ENCODE data around the gene PEPD. TPM values are rescaled to one million over a fixed set of nuclear protein-coding genes. Genes with fewer than 3 reads are reported as not detected.

Gene PEPD
- total and polyA plus RNA-seq, 4 donors, result 37.3 to 211 (median 117) TPM

DNA sequence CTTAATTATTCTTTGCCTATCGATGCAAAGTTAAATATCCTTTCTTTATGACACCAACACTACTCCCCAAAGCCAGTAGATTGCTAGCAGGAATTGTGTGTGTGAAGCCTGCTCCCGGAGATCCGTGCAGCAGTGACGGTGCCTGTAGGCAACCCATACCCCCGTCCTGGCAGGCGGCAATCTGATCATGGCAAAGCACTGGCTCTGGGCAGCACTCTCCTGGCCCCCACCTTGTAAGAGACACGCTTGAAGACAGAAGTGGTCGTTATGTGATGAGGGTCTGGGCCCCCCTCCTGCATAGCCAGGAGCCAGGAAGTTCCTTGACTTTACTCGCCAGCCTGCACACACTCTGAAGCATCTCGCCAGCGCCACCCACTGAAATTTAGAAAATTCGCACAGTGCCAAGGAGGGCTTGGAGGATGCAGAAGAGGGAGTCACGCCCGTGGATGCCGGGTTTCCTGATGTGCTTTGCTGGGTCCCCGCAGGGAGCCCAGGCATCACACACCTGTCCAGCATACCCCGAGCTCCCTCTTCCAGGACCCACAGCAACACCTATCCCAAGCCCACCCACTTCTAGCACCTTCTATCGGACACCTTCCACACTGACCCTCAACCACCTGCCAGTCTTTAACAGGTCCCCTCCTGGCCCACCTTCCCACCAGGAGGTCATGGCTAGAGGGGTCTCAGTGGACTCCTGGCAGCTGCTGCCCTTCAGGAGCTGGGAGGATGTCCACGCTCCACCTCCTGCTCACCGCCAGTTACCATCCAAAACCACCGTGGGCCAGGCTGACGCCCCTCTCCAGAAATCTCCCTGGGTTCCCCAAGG lies 93.6 kb downstream of the PEPD start:
- DNase-seq (ENCODE audit: low spot score), result no peak
- Histone ChIP-seq H3K4me3 (ENCODE audit: low read depth in 1 of 3, low read length in 3 of 3) (no peak overlapping the region), H3K9me3 (ENCODE audit: control insufficient read depth in 4 of 4, low read length in 3 of 4) (no peaks in the 10 kb centered on the region), H3K9ac (ENCODE audit: low read depth in 1 of 2, low read length in 2 of 2) (no peak overlapping the region), H3K27me3 (ENCODE audit: control insufficient read depth in 4 of 4, insufficient read depth in 4 of 4, low read length in 3 of 4) (no peaks in the 10 kb centered on the region), H3K36me3 (ENCODE audit: control insufficient read depth in 4 of 4, insufficient read depth in 3 of 4, low read depth in 1 of 4, low read length in 3 of 4) (peaks cover 0 to 2% (median 1%) of the 10 kb centered on the region in 4 donors), H3K27ac (ENCODE audit: low read depth in 1 of 2, low read length in 2 of 2) (no peak overlapping the region), H3K4me1 (ENCODE audit: control insufficient read depth in 4 of 4, insufficient read depth in 4 of 4, low read length in 3 of 4) (no peaks in the 10 kb centered on the region)
- TF ChIP-seq FOXA1 (IDR thresholded peaks at IDR 0.05) (no peak), REST (IDR thresholded peaks at IDR 0.05) (no peak), NR2F2 (IDR thresholded peaks at IDR 0.05) (no peak), TAF1 (conservative IDR thresholded peaks at IDR 0.05) (no peak), SP1 (IDR thresholded peaks at IDR 0.05) (no peak), YY1 (IDR thresholded peaks at IDR 0.05) (no peak), RXRA (IDR thresholded peaks at IDR 0.05) (no peak), JUND (IDR thresholded peaks at IDR 0.05) (no peak), HNF4G (IDR thresholded peaks at IDR 0.05) (no peak), RAD21 (IDR thresholded peaks at IDR 0.05) (no peak), FOXA2 (IDR thresholded peaks at IDR 0.05) (no peak), EGR1 (IDR thresholded peaks at IDR 0.05; ENCODE audit: low read depth in 2 of 2) (no peak), ZBTB33 (IDR thresholded peaks at IDR 0.05) (no peak), HNF4A (conservative IDR thresholded peaks at IDR 0.05) (no peak), GABPA (IDR thresholded peaks at IDR 0.05 in 1 of 2, conservative IDR thresholded peaks at IDR 0.05 in 1 of 2) (no peak)
- TF ChIP-seq, protein P1, sequence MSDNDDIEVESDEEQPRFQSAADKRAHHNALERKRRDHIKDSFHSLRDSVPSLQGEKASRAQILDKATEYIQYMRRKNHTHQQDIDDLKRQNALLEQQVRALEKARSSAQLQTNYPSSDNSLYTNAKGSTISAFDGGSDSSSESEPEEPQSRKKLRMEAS (IDR thresholded peaks at IDR 0.05), result no peak
- TF ChIP-seq, protein P2, sequence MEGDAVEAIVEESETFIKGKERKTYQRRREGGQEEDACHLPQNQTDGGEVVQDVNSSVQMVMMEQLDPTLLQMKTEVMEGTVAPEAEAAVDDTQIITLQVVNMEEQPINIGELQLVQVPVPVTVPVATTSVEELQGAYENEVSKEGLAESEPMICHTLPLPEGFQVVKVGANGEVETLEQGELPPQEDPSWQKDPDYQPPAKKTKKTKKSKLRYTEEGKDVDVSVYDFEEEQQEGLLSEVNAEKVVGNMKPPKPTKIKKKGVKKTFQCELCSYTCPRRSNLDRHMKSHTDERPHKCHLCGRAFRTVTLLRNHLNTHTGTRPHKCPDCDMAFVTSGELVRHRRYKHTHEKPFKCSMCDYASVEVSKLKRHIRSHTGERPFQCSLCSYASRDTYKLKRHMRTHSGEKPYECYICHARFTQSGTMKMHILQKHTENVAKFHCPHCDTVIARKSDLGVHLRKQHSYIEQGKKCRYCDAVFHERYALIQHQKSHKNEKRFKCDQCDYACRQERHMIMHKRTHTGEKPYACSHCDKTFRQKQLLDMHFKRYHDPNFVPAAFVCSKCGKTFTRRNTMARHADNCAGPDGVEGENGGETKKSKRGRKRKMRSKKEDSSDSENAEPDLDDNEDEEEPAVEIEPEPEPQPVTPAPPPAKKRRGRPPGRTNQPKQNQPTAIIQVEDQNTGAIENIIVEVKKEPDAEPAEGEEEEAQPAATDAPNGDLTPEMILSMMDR (IDR thresholded peaks at IDR 0.05; ENCODE audit: low read depth, low read length, missing input control), result no peak
- TF ChIP-seq, protein P3, sequence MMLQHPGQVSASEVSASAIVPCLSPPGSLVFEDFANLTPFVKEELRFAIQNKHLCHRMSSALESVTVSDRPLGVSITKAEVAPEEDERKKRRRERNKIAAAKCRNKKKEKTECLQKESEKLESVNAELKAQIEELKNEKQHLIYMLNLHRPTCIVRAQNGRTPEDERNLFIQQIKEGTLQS (IDR thresholded peaks at IDR 0.05), result no peak
- 95% methylated on average over 22 of the region's 22 CpGs for WGBS

Measured in liver (tissue), 9 donors.